CD14-positive monocyte (primary cell): ENCODE measurements around the gene EIF5A2. TPM values are rescaled to one million over a fixed set of nuclear protein-coding genes. Genes with fewer than 3 reads are reported as not detected.

ENCODE experiments used
- DNase-seq, 3 donors: peaks; one replicate each; pipeline ENCODE4 v3.0.0-alpha.2; 2011 to 2022
- H2AFZ ChIP-seq: 2 replicates; pipeline ENCODE4 v1.6.0; 2012; ENCODE audit warnings: mild to moderate bottlenecking, low read depth, low read length, inconsistent platforms; ENCODE audit not compliant: insufficient read depth, poor library complexity, severe bottlenecking
- H3K27ac ChIP-seq, 2 donors: 1 replicate in 1 of 2; 2 replicates in 1 of 2; pipeline ENCODE4 v1.5.1; 2012 to 2013; ENCODE audit warnings: low read length in 2 of 2, control low read depth in 1 of 2, inconsistent platforms in 1 of 2, low read depth in 1 of 2, mild to moderate bottlenecking in 1 of 2
- H3K27me3 ChIP-seq, 2 donors: one replicate each; pipeline versions ENCODE4 v1.6.0 to v1.6.1; 2011 to 2013; ENCODE audit warnings: low read length in 2 of 2; ENCODE audit not compliant: control insufficient read depth in 2 of 2, insufficient read depth in 2 of 2
- H3K36me3 ChIP-seq, 2 donors: replicated peaks in 1 of 2; 1 replicate in 1 of 2; 2 replicates in 1 of 2; pipeline versions ENCODE4 v1.5.1 to v1.6.1; 2012 to 2013; ENCODE audit warnings: low read length in 2 of 2, control low read depth in 1 of 2, inconsistent platforms in 1 of 2, mild to moderate bottlenecking in 1 of 2; ENCODE audit not compliant: insufficient read depth in 2 of 2, control insufficient read depth in 1 of 2
- H3K4me1 ChIP-seq, 2 donors: 1 replicate in 1 of 2; 2 replicates in 1 of 2; pipeline versions ENCODE4 v1.5.1 to v1.6.1; 2012 to 2013; ENCODE audit warnings: low read length in 2 of 2, control low read depth in 1 of 2, inconsistent platforms in 1 of 2, mild to moderate bottlenecking in 1 of 2, moderate library complexity in 1 of 2; ENCODE audit not compliant: insufficient read depth in 2 of 2, control insufficient read depth in 1 of 2
- H3K4me2 ChIP-seq: replicated peaks from 2 replicates; pipeline ENCODE3; 2012; ENCODE audit warnings: low read length, moderate library complexity, mild to moderate bottlenecking; ENCODE audit not compliant: poor library complexity, severe bottlenecking; ENCODE audit errors: extremely low read depth
- H3K4me3 ChIP-seq, 3 experiments: fragments of 200-600 bp in 1 of 3; sonication (generic) in 1 of 3; replicated peaks in 1 of 3; 1 replicate in 2 of 3; 2 replicates in 1 of 3; pipeline ENCODE4 v1.5.1; 2011 to 2013; ENCODE audit warnings: low read length in 3 of 3, mild to moderate bottlenecking in 3 of 3, control low read depth in 2 of 3, low read depth in 2 of 3, inconsistent platforms in 1 of 3, moderate library complexity in 1 of 3
- H3K79me2 ChIP-seq: 2 replicates; pipeline ENCODE4 v1.6.0; 2012; ENCODE audit warnings: mild to moderate bottlenecking, control low read depth, inconsistent platforms, low read length, moderate library complexity; ENCODE audit not compliant: insufficient read depth
- H3K9ac ChIP-seq: 2 replicates; pipeline ENCODE4 v1.6.0; 2017; ENCODE audit warnings: low read length, mild to moderate bottlenecking; ENCODE audit not compliant: insufficient read depth, poor library complexity, severe bottlenecking
- H3K9me3 ChIP-seq, 2 donors: replicated peaks in 1 of 2; 1 replicate in 1 of 2; 2 replicates in 1 of 2; pipeline versions ENCODE4 v1.5.1 to v1.6.1; 2012 to 2013; ENCODE audit warnings: low read length in 2 of 2, control low read depth in 1 of 2; ENCODE audit not compliant: control insufficient read depth in 1 of 2, insufficient read depth in 1 of 2
- H4K20me1 ChIP-seq: 2 replicates; pipeline ENCODE4 v1.6.0; 2012; ENCODE audit warnings: mild to moderate bottlenecking, low read length, control low read depth, moderate library complexity; ENCODE audit not compliant: insufficient read depth
- H3K27ac Mint-ChIP-seq, 7 donors: one replicate each; pipeline ENCODE4 v1.8.0; 2020; ENCODE audit warnings: mild to moderate bottlenecking in 7 of 7, mixed read lengths in 7 of 7, moderate library complexity in 6 of 7, inconsistent platforms in 2 of 7
- H3K27me3 Mint-ChIP-seq, 3 donors: one replicate each; pipeline ENCODE4 v1.8.0; 2021 to 2022; ENCODE audit warnings: low read depth in 3 of 3, mild to moderate bottlenecking in 3 of 3, mixed read lengths in 3 of 3, moderate library complexity in 3 of 3, inconsistent platforms in 1 of 3
- H3K36me3 Mint-ChIP-seq, 2 donors: one replicate each; pipeline ENCODE4 v1.8.0; 2020; ENCODE audit warnings: mixed read lengths in 2 of 2, inconsistent platforms in 1 of 2, mild to moderate bottlenecking in 1 of 2
- H3K4me1 Mint-ChIP-seq: one replicate; pipeline ENCODE4 v1.8.0; 2020; ENCODE audit warnings: mild to moderate bottlenecking, mixed read lengths
- H3K4me3 Mint-ChIP-seq, 2 donors: one replicate each; pipeline ENCODE4 v1.8.0; 2020; ENCODE audit warnings: mild to moderate bottlenecking in 2 of 2, mixed read lengths in 2 of 2, moderate library complexity in 1 of 2
- H3K9me3 Mint-ChIP-seq, 7 donors: one replicate each; pipeline ENCODE4 v1.8.0; 2020 to 2022; ENCODE audit warnings: mixed read lengths in 7 of 7, mild to moderate bottlenecking in 6 of 7, moderate library complexity in 6 of 7, inconsistent platforms in 2 of 7
- WGBS: methylation state at CpG from one replicate; pipeline ENCODE4 v1.1.5; 2013; ENCODE audit warnings: missing lambda C conversion rate; ENCODE audit not compliant: insufficient coverage; 5-methylcytosine and 5-hydroxymethylcytosine counted together
- intact Hi-C, 2 donors: fragments of 100-400 bp; cut with micrococcal nuclease; formaldehyde crosslinking; loops; one replicate each; pipeline versions ENCODE4 v1.15.0 to v1.15.1; 2023
- polyA plus RNA-seq, 3 donors: library from polyadenylated mRNA; depleted of rRNA in 1 of 3; unstranded in 2 of 3; stranded (reverse) in 1 of 3; fragments of 300-500 nt in 2 of 3; fragments of >200 nt in 1 of 3; fragmentation: Illumina TruSeq in 2 of 3; gene quantifications; 1 replicate in 2 of 3; 2 replicates in 1 of 3; pipeline ENCODE4 v1.2.3, GENCODE V29; 2012 to 2021
- TF ChIP-seq, protein P1 (sequence below): fragments of 200-600 bp; IDR thresholded peaks from one replicate; pipeline ENCODE4 v1.8.0; 2022; ENCODE audit warnings: antibody characterized with exemption, mild to moderate bottlenecking

Gene EIF5A2
- polyA plus RNA-seq, 3 donors = 0.49 to 5.4 (median 1.4) TPM

DNA sequence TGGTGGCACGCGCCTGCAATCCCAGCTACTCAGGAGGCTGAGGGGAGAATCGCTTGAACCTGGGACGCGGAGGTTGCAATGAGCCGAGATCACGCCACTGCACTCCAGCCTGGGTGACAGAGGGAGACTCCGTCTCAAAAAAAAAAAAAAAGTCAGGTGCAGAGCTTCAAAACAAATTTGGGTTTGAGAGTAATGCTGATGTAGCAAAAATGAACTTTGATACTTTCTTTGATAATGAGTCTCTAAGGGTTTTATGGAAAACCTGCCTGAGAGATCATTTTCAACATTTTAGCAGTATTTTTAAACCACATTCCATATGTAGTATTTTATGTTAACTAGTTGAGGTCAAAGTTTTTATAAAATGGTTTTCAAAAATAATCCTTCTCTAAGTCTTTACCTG, 14.5 kb downstream of the EIF5A2 start:
- H3K4me1 ChIP-seq = no peaks in the 10 kb centered on the region
- no peaks in the 10 kb centered on the region for H3K36me3 ChIP-seq
- no peaks in the 10 kb centered on the region for H3K27me3 ChIP-seq
- H3K4me3 ChIP-seq = no peak overlapping the region
- no peak overlapping the region for H3K27ac Mint-ChIP-seq
- no peaks in the 10 kb centered on the region for H3K4me1 Mint-ChIP-seq
- no peaks in the 10 kb centered on the region for H4K20me1 ChIP-seq
- intact Hi-C loops = no loop called here
- H3K27ac ChIP-seq = no peak overlapping the region
- peaks cover 0 to 2% (median 0%) of the 10 kb centered on the region in 3 donors for H3K27me3 Mint-ChIP-seq
- H3K4me3 Mint-ChIP-seq = no peak overlapping the region
- peaks cover 10 to 22% (median 14%) of the 10 kb centered on the region in 7 donors for H3K9me3 Mint-ChIP-seq
- WGBS = 97% methylated on average over 5 of the region's 8 CpGs
- H2AFZ ChIP-seq = no peak overlapping the region
- TF ChIP-seq, protein P1, sequence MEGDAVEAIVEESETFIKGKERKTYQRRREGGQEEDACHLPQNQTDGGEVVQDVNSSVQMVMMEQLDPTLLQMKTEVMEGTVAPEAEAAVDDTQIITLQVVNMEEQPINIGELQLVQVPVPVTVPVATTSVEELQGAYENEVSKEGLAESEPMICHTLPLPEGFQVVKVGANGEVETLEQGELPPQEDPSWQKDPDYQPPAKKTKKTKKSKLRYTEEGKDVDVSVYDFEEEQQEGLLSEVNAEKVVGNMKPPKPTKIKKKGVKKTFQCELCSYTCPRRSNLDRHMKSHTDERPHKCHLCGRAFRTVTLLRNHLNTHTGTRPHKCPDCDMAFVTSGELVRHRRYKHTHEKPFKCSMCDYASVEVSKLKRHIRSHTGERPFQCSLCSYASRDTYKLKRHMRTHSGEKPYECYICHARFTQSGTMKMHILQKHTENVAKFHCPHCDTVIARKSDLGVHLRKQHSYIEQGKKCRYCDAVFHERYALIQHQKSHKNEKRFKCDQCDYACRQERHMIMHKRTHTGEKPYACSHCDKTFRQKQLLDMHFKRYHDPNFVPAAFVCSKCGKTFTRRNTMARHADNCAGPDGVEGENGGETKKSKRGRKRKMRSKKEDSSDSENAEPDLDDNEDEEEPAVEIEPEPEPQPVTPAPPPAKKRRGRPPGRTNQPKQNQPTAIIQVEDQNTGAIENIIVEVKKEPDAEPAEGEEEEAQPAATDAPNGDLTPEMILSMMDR = no peak
- H3K9me3 ChIP-seq = peaks cover 0 to 10% of the 10 kb centered on the region in 2 donors
- no peaks in the 10 kb centered on the region for H3K79me2 ChIP-seq
- H3K9ac ChIP-seq = no peak overlapping the region
- H3K36me3 Mint-ChIP-seq = no peaks in the 10 kb centered on the region
- H3K4me2 ChIP-seq = no peak overlapping the region
- DNase-seq = no peak

- Mint-ChIP-seq H3K4me3 (no peak overlapping the region), H3K36me3 (no peaks in the 10 kb centered on the region), H3K27me3 (peaks cover 0 to 3% (median 0%) of the 10 kb centered on the region in 3 donors), H3K4me1 (no peaks in the 10 kb centered on the region), H3K27ac (no peak overlapping the region), H3K9me3 (peaks cover 0 to 2% (median under 1%) of the 10 kb centered on the region in 7 donors)
- H3K79me2 ChIP-seq = no peaks in the 10 kb centered on the region
- intact Hi-C loops = no loop called here
- H3K9me3 ChIP-seq = no peaks in the 10 kb centered on the region
- WGBS = no CpG with 5 or more reads among the region's 1 CpG
- H3K27ac ChIP-seq = no peak overlapping the region
- TF ChIP-seq, protein P1 = no peak
- no peaks in the 10 kb centered on the region for H4K20me1 ChIP-seq
- DNase-seq = no peak
- H3K36me3 ChIP-seq = no peaks in the 10 kb centered on the region
- H3K27me3 ChIP-seq = no peaks in the 10 kb centered on the region
- no peak overlapping the region for H3K9ac ChIP-seq
- no peak overlapping the region for H3K4me2 ChIP-seq
- H2AFZ ChIP-seq = no peak overlapping the region
- no peak overlapping the region for H3K4me3 ChIP-seq
- no peaks in the 10 kb centered on the region for H3K4me1 ChIP-seq
Measured at GRCh38 chr3:170889630-170890029, 18.8 kb downstream of the EIF5A2 start.
